ENCODE results near the gene DENND5A.

- TF ChIP-seq CTCF (IDR thresholded peaks at IDR 0.05) = peak; percentile 72 to 90 (median 75)
- TF ChIP-seq POLR2A (IDR thresholded peaks at IDR 0.05) = no peak
Observed at GRCh38 chr11:9137293-9138132, 127.6 kb downstream of the DENND5A start.
